SK-N-SH (cell line): ENCODE results near the gene PPP2R3B. TPM values are rescaled to one million over a fixed set of nuclear protein-coding genes. Genes with fewer than 3 reads are reported as not detected.

ENCODE experiments used
- CTCF ChIA-PET: fragments of 300-600, 350-600 bp; formaldehyde crosslinking; extraction: SDS; loops from one replicate; lab custom pipeline; 2021; lab: Yijun Ruan, JAX
- POLR2A ChIA-PET: fragments of 350-600 bp; sonication (Branson Sonifier 250); formaldehyde crosslinking; extraction: SDS; loops from one replicate; lab custom pipeline; 2020; ENCODE audit warnings: antibody characterized with exemption, inconsistent platforms; lab: Yijun Ruan, JAX
- DNase-seq: peaks from one replicate; pipeline ENCODE4 v3.0.0; 2012
- H2AFZ ChIP-seq: fragments of 200-600 bp; sonication (generic); 2 replicates; pipeline ENCODE4 v1.8.1; 2016; ENCODE audit warnings: antibody characterized with exemption, mild to moderate bottlenecking, low read depth
- H3F3A ChIP-seq: fragments of 200-600 bp; sonication (generic); replicated peaks from 2 replicates; pipeline ENCODE3; 2016; ENCODE audit warnings: antibody characterized with exemption, mild to moderate bottlenecking; ENCODE audit not compliant: insufficient read depth
- H3K27ac ChIP-seq, 2 experiments: fragments of 200-500 bp in 1 of 2; fragments of 200-600 bp in 1 of 2; sonication (Bioruptor generic) in 1 of 2; sonication (generic), shearing (Covaris generic) in 1 of 2; 2 replicates each; pipeline versions ENCODE4 v1.5.1 to v1.6.1; 2014 to 2016; ENCODE audit warnings: low read depth in 2 of 2, inconsistent platforms in 1 of 2, low read length in 1 of 2, mild to moderate bottlenecking in 1 of 2, mixed read lengths in 1 of 2
- H3K27me3 ChIP-seq: fragments of 200-600 bp; sonication (generic), shearing (Covaris generic); 2 replicates; pipeline ENCODE4 v1.6.1; 2016; ENCODE audit warnings: mixed run types; ENCODE audit not compliant: insufficient read depth
- H3K36me3 ChIP-seq, 2 experiments: fragments of 200-500 bp in 1 of 2; fragments of 200-600 bp in 1 of 2; sonication (Bioruptor generic) in 1 of 2; sonication (generic) in 1 of 2; replicated peaks in 1 of 2; 2 replicates each; pipeline versions ENCODE3 to v1.5.1; 2014 to 2016; ENCODE audit warnings: low read length in 1 of 2, mild to moderate bottlenecking in 1 of 2; ENCODE audit not compliant: insufficient read depth in 2 of 2, control insufficient read depth in 1 of 2
- H3K4me1 ChIP-seq, 2 experiments: fragments of 200-500 bp in 1 of 2; fragments of 200-600 bp in 1 of 2; sonication (Bioruptor generic) in 1 of 2; sonication (generic), shearing (Covaris generic) in 1 of 2; 2 replicates each; pipeline versions ENCODE4 v1.5.1 to v1.6.1; 2014 to 2016; ENCODE audit warnings: low read depth in 1 of 2, low read length in 1 of 2, mixed run types in 1 of 2; ENCODE audit not compliant: insufficient read depth in 2 of 2, control insufficient read depth in 1 of 2
- H3K4me2 ChIP-seq: fragments of 200-600 bp; sonication (generic), shearing (Covaris generic); 2 replicates; pipeline ENCODE4 v1.6.1; 2017; ENCODE audit warnings: mixed run types
- H3K4me3 ChIP-seq, 2 experiments: fragments of 200-500 bp in 1 of 2; fragments of 200-600 bp in 1 of 2; sonication (Bioruptor generic) in 1 of 2; sonication (generic), shearing (Covaris generic) in 1 of 2; 2 replicates each; pipeline versions ENCODE4 v1.5.1 to v1.8.1; 2014 to 2016; ENCODE audit warnings: low read depth in 2 of 2, inconsistent platforms in 1 of 2, low read length in 1 of 2, mild to moderate bottlenecking in 1 of 2, mixed read lengths in 1 of 2, moderate library complexity in 1 of 2
- H3K79me2 ChIP-seq: fragments of 200-600 bp; sonication (generic); 2 replicates; pipeline ENCODE4 v1.8.1; 2017; ENCODE audit warnings: mild to moderate bottlenecking; ENCODE audit not compliant: insufficient read depth
- H3K9ac ChIP-seq: fragments of 200-600 bp; sonication (generic); 2 replicates; pipeline ENCODE4 v1.6.1; 2017; ENCODE audit warnings: mixed run types
- H3K9me2 ChIP-seq: fragments of 200-600 bp; sonication (generic); 2 replicates; pipeline ENCODE4 v1.6.1; 2017; ENCODE audit warnings: mixed run types
- H3K9me3 ChIP-seq: fragments of 200-600 bp; sonication (generic); 2 replicates; pipeline ENCODE4 v1.6.1; 2017; ENCODE audit warnings: mixed run types, mild to moderate bottlenecking, moderate library complexity
- H4K20me1 ChIP-seq: fragments of 200-600 bp; sonication (generic); 2 replicates; pipeline ENCODE4 v1.6.1; 2017; ENCODE audit warnings: mild to moderate bottlenecking, mixed run types; ENCODE audit not compliant: insufficient read depth
- CTCF ChIP-seq: fragments of 200-600 bp; sonication (generic); IDR thresholded peaks from 2 replicates; pipeline ENCODE4 v1.6.1; 2017; ENCODE audit warnings: antibody characterized with exemption, mild to moderate bottlenecking, moderate library complexity
- ELF1 ChIP-seq: IDR thresholded peaks from 2 replicates; pipeline ENCODE4 v1.4.0; 2012
- EP300 ChIP-seq, 2 experiments: IDR thresholded peaks; 2 replicates each; pipeline versions ENCODE4 v1.4.0 to v1.6.1; 2012; ENCODE audit warnings: borderline replicate concordance in 1 of 2, low read depth in 1 of 2, low read length in 1 of 2
- EZH2phosphoT487 ChIP-seq: fragments of 200-600 bp; sonication (generic); IDR thresholded peaks from 2 replicates; pipeline ENCODE4 v1.6.1; 2017; ENCODE audit warnings: low read depth, mixed run types, mild to moderate bottlenecking, antibody characterized with exemption, moderate library complexity, borderline replicate concordance
- FOSL2 ChIP-seq: IDR thresholded peaks from 2 replicates; pipeline ENCODE4 v1.4.0; 2012; ENCODE audit warnings: low read depth, mild to moderate bottlenecking, moderate library complexity, borderline replicate concordance
- FOXJ3 ChIP-seq: sonication (generic); formaldehyde crosslinking; IDR thresholded peaks from 2 replicates; pipeline ENCODE4 v1.5.1; 2020; ENCODE audit warnings: mild to moderate bottlenecking, missing genetic modification reagents
- FOXM1 ChIP-seq: IDR thresholded peaks from 2 replicates; pipeline ENCODE4 v1.4.0; 2012; ENCODE audit warnings: low read depth, mild to moderate bottlenecking
- GATA2 ChIP-seq: sonication (generic); formaldehyde crosslinking; IDR thresholded peaks from 2 replicates; pipeline ENCODE4 v1.5.0; 2020; ENCODE audit warnings: mild to moderate bottlenecking, missing genetic modification reagents
- IRF3 ChIP-seq: fragments of 150-350 bp; IDR thresholded peaks from 2 replicates; pipeline ENCODE4 v1.6.1; 2016; ENCODE audit warnings: mild to moderate bottlenecking, low read depth, low read length
- MAX ChIP-seq: IDR thresholded peaks from 2 replicates; pipeline ENCODE4 v1.4.0; 2012; ENCODE audit warnings: low read depth
- NFIC ChIP-seq: IDR thresholded peaks from 2 replicates; pipeline ENCODE4 v1.4.0; 2012; ENCODE audit warnings: borderline replicate concordance
- PBX3 ChIP-seq: IDR thresholded peaks from 2 replicates; pipeline ENCODE4; 2012
- RAD21 ChIP-seq: IDR thresholded peaks from 2 replicates; pipeline ENCODE4 v1.6.1; 2012; ENCODE audit warnings: mild to moderate bottlenecking, low read length
- RFX5 ChIP-seq: IDR thresholded peaks from 2 replicates; pipeline ENCODE4 v1.6.1; 2012; ENCODE audit warnings: mild to moderate bottlenecking, improper control_type of control experiment, low read length
- RXRA ChIP-seq: IDR thresholded peaks from 2 replicates; pipeline ENCODE4 v1.4.0; 2012; ENCODE audit warnings: low read depth, mild to moderate bottlenecking, borderline replicate concordance
- SIN3A ChIP-seq: IDR thresholded peaks from 2 replicates; pipeline ENCODE4 v1.6.1; 2012; ENCODE audit warnings: low read depth, mild to moderate bottlenecking, low read length, moderate library complexity, borderline replicate concordance
- SMC3 ChIP-seq: IDR thresholded peaks from 2 replicates; pipeline ENCODE4 v1.6.1; 2012; ENCODE audit warnings: low read depth, low read length, improper control_type of control experiment
- TAF1 ChIP-seq: IDR thresholded peaks from 2 replicates; pipeline ENCODE4 v1.6.1; 2012; ENCODE audit warnings: low read depth, mild to moderate bottlenecking, low read length, moderate library complexity, borderline replicate concordance
- TCF12 ChIP-seq: IDR thresholded peaks from 2 replicates; pipeline ENCODE4 v1.4.0; 2012
- USF1 ChIP-seq: IDR thresholded peaks from 2 replicates; pipeline ENCODE4 v1.4.0; 2012; ENCODE audit warnings: low read depth, borderline replicate concordance
- USF2 ChIP-seq: fragments of 150-350 bp; IDR thresholded peaks from 2 replicates; pipeline ENCODE4 v1.6.1; 2017; ENCODE audit warnings: antibody characterized with exemption, low read length, low read depth, borderline replicate concordance
- YY1 ChIP-seq: IDR thresholded peaks from 2 replicates; pipeline ENCODE4 v1.4.0; 2012; ENCODE audit warnings: low read depth, mild to moderate bottlenecking
- WGBS: methylation state at CpG from one replicate; pipeline ENCODE4 v1.1.6; 2017; ENCODE audit warnings: low lambda C conversion rate; 5-methylcytosine and 5-hydroxymethylcytosine counted together
- polyA plus RNA-seq, 3 experiments: library from polyadenylated mRNA; depleted of rRNA; stranded (reverse); fragments of >200 nt; gene quantifications; 2 replicates each; pipeline ENCODE4 v1.2.3, GENCODE V29; 2012

PPP2R3B gene
- polyA plus RNA-seq, 1 of the 3 experiments (the other 2 are of a cell fraction) = 19.4 TPM

GRCh38 chrX:352582-353314 lies 34.0 kb downstream of the PPP2R3B start:
- peaks cover 5% of the 10 kb centered on the region; the same call in 1 of the 2 replicates for H3K79me2 ChIP-seq
- no peak for DNase-seq
- no peaks in the 10 kb centered on the region for H3K9me3 ChIP-seq
- H3K4me2 ChIP-seq = no peak overlapping the region
- CTCF ChIA-PET = no interaction called here
- TF ChIP-seq USF1 (no peak), YY1 (no peak), ELF1 (no peak), RAD21 (no peak), RXRA (no peak), NFIC (no peak), MAX (no peak), CTCF (no peak), RFX5 (no peak), GATA2 (CRISPR knock-in tag) (no peak), EZH2phosphoT487 (no peak), SIN3A (no peak), TAF1 (no peak)
- TF ChIP-seq, all 33 proteins: peak for 0
- Histone ChIP-seq H3F3A (no peaks in the 10 kb centered on the region), H3K27ac (no peak overlapping the region), H3K27me3 (no peaks in the 10 kb centered on the region), H4K20me1 (no peaks in the 10 kb centered on the region), H3K9ac (no peak overlapping the region), H3K4me1 (peaks cover 0 to 4% of the 10 kb centered on the region in 2 experiments; a peak in 2 of 4 replicates), H2AFZ (no peak overlapping the region), H3K4me3 (no peak overlapping the region), H3K9me2 (no peaks in the 10 kb centered on the region), H3K36me3 (peaks cover 0 to 2% of the 10 kb centered on the region in 2 experiments)
- POLR2A ChIA-PET = no interaction called here
- WGBS = 95% methylated on average over 37 of the region's 39 CpGs

GRCh38 chrX:352181-352580 lies 34.5 kb downstream of the PPP2R3B start:
- Histone ChIP-seq H3K9ac (no peak overlapping the region), H3K27ac (no peak overlapping the region), H3K79me2 (peaks cover 5% of the 10 kb centered on the region; the same call in 1 of the 2 replicates), H4K20me1 (no peaks in the 10 kb centered on the region), H3K4me3 (no peak overlapping the region), H2AFZ (no peak overlapping the region), H3K4me1 (no peaks in the 10 kb centered on the region; a peak in 2 of 4 replicates), H3K9me2 (no peaks in the 10 kb centered on the region), H3F3A (no peaks in the 10 kb centered on the region), H3K27me3 (no peaks in the 10 kb centered on the region), H3K4me2 (no peak overlapping the region), H3K9me3 (no peaks in the 10 kb centered on the region), H3K36me3 (peaks cover 0 to 2% of the 10 kb centered on the region in 2 experiments)
- TF ChIP-seq SMC3 = no peak
- TF ChIP-seq TCF12 = no peak
- no peak for TF ChIP-seq USF2
- no peak for TF ChIP-seq IRF3
- TF ChIP-seq FOXJ3 = no peak
- TF ChIP-seq EP300 (IDR thresholded peaks at IDR 0.05; ENCODE audit: borderline replicate concordance in 1 of 2, low read depth in 1 of 2, low read length in 1 of 2) = no peak
- TF ChIP-seq TAF1 = no peak
- TF ChIP-seq PBX3 = no peak
- no peak for TF ChIP-seq FOSL2
- TF ChIP-seq FOXM1 = no peak
- CTCF ChIA-PET = no interaction called here
- no peak for DNase-seq
- WGBS = 94% methylated on average over 27 of the region's 27 CpGs
- POLR2A ChIA-PET = no interaction called here
